Tibial artery (tissue), 4 donors: ENCODE results near the gene CD244.
"Not testable (repeated sequence)": the region's sequence is repeated elsewhere in the genome, so short reads cannot be mapped to it uniquely, and the experiment has no call there.

Experiments used
- DNase-seq, 2 donors: peaks; one replicate each; pipeline ENCODE4 v3.0.0-alpha.2; 2019
- H3K27ac ChIP-seq, 2 donors: fragments of 200-600 bp; sonication (generic) in 1 of 2; 1 replicate in 1 of 2; 2 replicates in 1 of 2; pipeline ENCODE4 v1.5.1; 2018 to 2019; ENCODE audit warnings: mild to moderate bottlenecking in 1 of 2
- H3K27me3 ChIP-seq, 2 donors: fragments of 200-600 bp; sonication (generic) in 1 of 2; one replicate each; pipeline versions ENCODE4 v1.5.1 to v1.6.0; 2016 to 2019
- H3K36me3 ChIP-seq, 3 donors: fragments of 200-600 bp; sonication (generic) in 2 of 3; one replicate each; pipeline ENCODE4 v1.5.1; 2016 to 2019; ENCODE audit warnings: mild to moderate bottlenecking in 2 of 3
- H3K4me1 ChIP-seq, 4 donors: fragments of 200-600 bp; sonication (generic) in 2 of 4; 1 replicate in 3 of 4; 2 replicates in 1 of 4; pipeline ENCODE4 v1.5.1; 2016 to 2019
- H3K4me3 ChIP-seq, 2 donors: fragments of 200-600 bp; sonication (generic) in 1 of 2; 1 replicate in 1 of 2; 2 replicates in 1 of 2; pipeline ENCODE4 v1.5.1; 2018 to 2019; ENCODE audit warnings: mild to moderate bottlenecking in 2 of 2
- H3K9me3 ChIP-seq, 3 donors: fragments of 200-600 bp; sonication (generic) in 1 of 3; one replicate each; pipeline ENCODE4 v1.5.1; 2016 to 2019
- intact Hi-C: fragments of 100-400 bp; cut with DNase I; formaldehyde crosslinking; loops from one replicate; pipeline ENCODE4 v1.15.0; 2023; ENCODE audit warnings: low total_unique reads
- TF ChIP-seq, protein P1 (sequence below), 2 experiments: fragments of 200-600 bp in 1 of 2; fragments of 450-650 bp in 1 of 2; IDR thresholded peaks; one replicate each; pipeline ENCODE4 v1.5.1; 2017 to 2019; ENCODE audit warnings: antibody characterized with exemption in 2 of 2, mild to moderate bottlenecking in 1 of 2, moderate library complexity in 1 of 2

CD244 gene

GRCh38 chr1:160874935-160875334 is 12.2 kb upstream of the CD244 start:
- H3K9me3 ChIP-seq, result no peaks in the 10 kb centered on the region
- intact Hi-C loops, result no loop called here
- H3K27ac ChIP-seq, result no peak overlapping the region
- H3K4me3 ChIP-seq, result no peak overlapping the region
- H3K4me1 ChIP-seq, result no peaks in the 10 kb centered on the region
- DNase-seq, result no peak
- no peaks in the 10 kb centered on the region for H3K36me3 ChIP-seq
- TF ChIP-seq, protein P1, sequence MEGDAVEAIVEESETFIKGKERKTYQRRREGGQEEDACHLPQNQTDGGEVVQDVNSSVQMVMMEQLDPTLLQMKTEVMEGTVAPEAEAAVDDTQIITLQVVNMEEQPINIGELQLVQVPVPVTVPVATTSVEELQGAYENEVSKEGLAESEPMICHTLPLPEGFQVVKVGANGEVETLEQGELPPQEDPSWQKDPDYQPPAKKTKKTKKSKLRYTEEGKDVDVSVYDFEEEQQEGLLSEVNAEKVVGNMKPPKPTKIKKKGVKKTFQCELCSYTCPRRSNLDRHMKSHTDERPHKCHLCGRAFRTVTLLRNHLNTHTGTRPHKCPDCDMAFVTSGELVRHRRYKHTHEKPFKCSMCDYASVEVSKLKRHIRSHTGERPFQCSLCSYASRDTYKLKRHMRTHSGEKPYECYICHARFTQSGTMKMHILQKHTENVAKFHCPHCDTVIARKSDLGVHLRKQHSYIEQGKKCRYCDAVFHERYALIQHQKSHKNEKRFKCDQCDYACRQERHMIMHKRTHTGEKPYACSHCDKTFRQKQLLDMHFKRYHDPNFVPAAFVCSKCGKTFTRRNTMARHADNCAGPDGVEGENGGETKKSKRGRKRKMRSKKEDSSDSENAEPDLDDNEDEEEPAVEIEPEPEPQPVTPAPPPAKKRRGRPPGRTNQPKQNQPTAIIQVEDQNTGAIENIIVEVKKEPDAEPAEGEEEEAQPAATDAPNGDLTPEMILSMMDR (IDR thresholded peaks at IDR 0.05), result no peak
- no peaks in the 10 kb centered on the region for H3K27me3 ChIP-seq

GRCh38 chr1:160868141-160868540 is 5.5 kb upstream of the CD244 start:
- DNase-seq, result no peak
- H3K4me3 ChIP-seq, result no peak overlapping the region
- H3K4me1 ChIP-seq, result no peaks in the 10 kb centered on the region
- intact Hi-C loops, result no loop called here
- H3K27ac ChIP-seq, result no peak overlapping the region
- no peaks in the 10 kb centered on the region for H3K36me3 ChIP-seq
- no peaks in the 10 kb centered on the region for H3K27me3 ChIP-seq
- no peaks in the 10 kb centered on the region for H3K9me3 ChIP-seq
- TF ChIP-seq, protein P1 (IDR thresholded peaks at IDR 0.05), result no peak

GRCh38 chr1:160867651-160868050 is 5.0 kb upstream of the CD244 start:
- DNase-seq, H3K4me1 ChIP-seq, H3K27ac ChIP-seq, intact Hi-C loops, H3K4me3 ChIP-seq, H3K9me3 ChIP-seq, H3K27me3 ChIP-seq, H3K36me3 ChIP-seq: not testable (repeated sequence)

DNA sequence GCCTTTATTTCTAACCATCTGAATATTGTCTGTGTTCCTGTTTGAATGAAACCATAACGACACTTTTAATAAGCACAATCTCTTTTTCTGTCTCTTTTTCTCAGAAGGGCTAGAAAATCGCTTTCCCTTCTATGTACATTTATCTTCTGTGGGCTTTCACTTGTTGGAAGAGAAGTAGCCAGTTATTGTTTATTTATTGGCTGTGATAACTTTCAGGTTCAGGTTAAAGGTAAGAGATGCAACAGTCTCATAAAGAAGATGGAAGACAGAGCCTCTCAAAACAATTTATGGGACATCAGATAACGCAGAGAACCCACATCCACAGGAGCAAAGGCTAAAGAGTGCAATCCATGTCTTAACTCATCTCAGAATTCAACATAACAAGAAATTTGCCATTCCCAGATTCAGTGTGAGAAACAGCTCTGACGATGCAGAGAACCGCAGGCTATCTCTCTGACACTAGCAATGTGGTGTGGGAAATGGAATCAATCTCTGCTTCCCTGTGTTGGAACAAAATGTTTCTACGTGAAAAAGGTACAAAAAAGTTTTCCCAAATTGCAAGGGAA is 4.1 kb upstream of the CD244 start:
- TF ChIP-seq, protein P1 (IDR thresholded peaks at IDR 0.05), result no peak
- no peak for DNase-seq
- Histone ChIP-seq H3K9me3 (no peaks in the 10 kb centered on the region), H3K36me3 (no peaks in the 10 kb centered on the region), H3K4me3 (no peak overlapping the region), H3K27ac (no peak overlapping the region), H3K4me1 (no peaks in the 10 kb centered on the region), H3K27me3 (no peaks in the 10 kb centered on the region)
- intact Hi-C loops, result no loop called here

DNA sequence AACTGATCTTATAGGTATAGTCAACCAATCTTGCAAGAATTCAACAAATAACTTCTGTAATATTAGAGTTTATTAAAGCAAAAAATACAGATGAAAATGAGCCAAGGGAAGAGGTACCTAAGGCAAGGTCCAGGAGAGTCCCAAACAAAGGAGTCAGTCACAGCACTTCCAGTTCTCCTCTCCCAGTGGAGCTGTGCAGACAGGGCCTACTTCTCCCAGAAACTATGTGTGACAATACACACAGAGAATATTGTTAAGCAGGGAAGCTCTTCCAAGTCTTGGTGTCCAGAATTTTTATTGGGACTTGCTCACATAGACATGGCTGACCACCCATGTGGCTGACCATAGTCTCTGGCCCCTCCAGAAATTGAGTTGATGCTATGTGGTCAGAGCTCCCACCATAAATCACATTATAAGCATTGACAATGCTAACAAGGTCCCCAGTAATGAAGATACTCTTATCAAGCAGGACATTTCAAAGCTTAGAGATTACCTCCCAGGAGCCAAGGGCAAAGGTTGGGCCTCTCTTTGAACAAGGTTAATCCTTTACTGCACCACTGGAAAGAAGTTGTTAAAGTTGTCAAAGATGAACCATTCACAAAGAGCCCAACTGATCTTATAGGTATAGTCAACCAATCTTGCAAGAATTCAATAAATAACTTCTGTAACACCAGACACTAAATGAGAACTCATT is 3.5 kb upstream of the CD244 start:
- Histone ChIP-seq H3K4me3 (no peak overlapping the region), H3K27me3 (no peaks in the 10 kb centered on the region), H3K27ac (no peak overlapping the region), H3K36me3 (no peaks in the 10 kb centered on the region), H3K4me1 (no peaks in the 10 kb centered on the region), H3K9me3 (no peaks in the 10 kb centered on the region)
- intact Hi-C loops, result no loop called here
- DNase-seq, result no peak
- TF ChIP-seq, protein P1 (IDR thresholded peaks at IDR 0.05), result no peak

DNA sequence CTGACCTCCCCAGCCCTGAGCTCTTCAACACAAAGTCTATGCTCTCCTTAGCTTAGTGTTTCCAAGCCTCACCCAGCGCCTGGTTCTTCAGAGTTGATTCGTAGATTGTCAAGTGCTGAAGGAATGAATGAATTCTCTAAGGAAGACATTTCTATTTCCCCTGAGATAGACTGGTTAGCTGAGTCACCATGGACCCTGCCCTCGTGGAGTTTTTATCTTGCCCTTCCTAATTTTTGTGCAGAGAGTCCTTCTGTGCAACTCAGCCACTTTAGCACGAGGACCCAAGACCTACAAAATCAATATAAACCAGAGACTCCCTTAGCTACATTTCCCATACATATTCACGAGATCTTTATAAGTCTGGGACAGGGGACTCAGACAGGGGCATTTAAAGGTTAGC is 2.6 kb upstream of the CD244 start:
- no peak overlapping the region for H3K4me3 ChIP-seq
- no peaks in the 10 kb centered on the region for H3K36me3 ChIP-seq
- no peaks in the 10 kb centered on the region for H3K27me3 ChIP-seq
- TF ChIP-seq, protein P1 (IDR thresholded peaks at IDR 0.05), result no peak
- H3K9me3 ChIP-seq, result no peaks in the 10 kb centered on the region
- DNase-seq, result no peak
- no peak overlapping the region for H3K27ac ChIP-seq
- no peaks in the 10 kb centered on the region for H3K4me1 ChIP-seq
- intact Hi-C loops, result no loop called here
